ENCODE data around the gene BCR. TPM values are rescaled to one million over a fixed set of nuclear protein-coding genes. Genes with fewer than 3 reads are reported as not detected.

The BCR gene
- total RNA-seq, 3 donors from 2014 or later: 25.3 to 44.6 (median 35.1) TPM

GRCh38 chr22:23263651-23264555 lies 83.6 kb downstream of the BCR start:
- no peak for DNase-seq (ENCODE audit: low spot score in 2 of 2)

GRCh38 chr22:23264610-23265367 lies 84.5 kb downstream of the BCR start:
- Histone ChIP-seq H3K4me3 (no peak overlapping the region), H3K9me3 (no peaks in the 10 kb centered on the region), H3K27me3 (no peaks in the 10 kb centered on the region), H3K4me1 (no peaks in the 10 kb centered on the region), H3K36me3 (no peaks in the 10 kb centered on the region), H3K27ac (peak overlapping the region; percentile 79 to 80)
- intact Hi-C loops (cut with DNase I; ENCODE audit: low total_unique reads): no loop called here
- DNase-seq (ENCODE audit: low spot score in 2 of 2): peak in 1 of 2 donors; percentile 75
- TF ChIP-seq POLR2AphosphoS5 (IDR thresholded peaks at IDR 0.05) (no peak), POLR2A (IDR thresholded peaks at IDR 0.05) (no peak), CTCF (IDR thresholded peaks at IDR 0.05) (no peak)

More at GRCh38 chr22:23263651-23264555, 83.6 kb downstream of the BCR start:
- Histone ChIP-seq H3K27me3 (no peaks in the 10 kb centered on the region), H3K4me1 (no peaks in the 10 kb centered on the region), H3K27ac (peak overlapping the region; percentile 79 to 80), H3K36me3 (no peaks in the 10 kb centered on the region), H3K9me3 (no peaks in the 10 kb centered on the region), H3K4me3 (no peak overlapping the region)
- intact Hi-C loops (cut with DNase I; ENCODE audit: low total_unique reads): no loop called here
- TF ChIP-seq POLR2AphosphoS5 (IDR thresholded peaks at IDR 0.05): no peak
- TF ChIP-seq CTCF (IDR thresholded peaks at IDR 0.05): no peak
- no peak for TF ChIP-seq POLR2A (IDR thresholded peaks at IDR 0.05)

- Histone ChIP-seq H3K4me3 (no peak overlapping the region), H3K4me1 (no peaks in the 10 kb centered on the region), H3K9me3 (no peaks in the 10 kb centered on the region), H3K27me3 (no peaks in the 10 kb centered on the region), H3K27ac (peak overlapping the region; percentile 71 to 79), H3K36me3 (no peaks in the 10 kb centered on the region)
- intact Hi-C loops (cut with DNase I; ENCODE audit: low total_unique reads): no loop called here
- DNase-seq (ENCODE audit: low spot score in 2 of 2): no peak
- TF ChIP-seq CTCF (IDR thresholded peaks at IDR 0.05): no peak
- TF ChIP-seq POLR2AphosphoS5 (IDR thresholded peaks at IDR 0.05): no peak
- TF ChIP-seq POLR2A (IDR thresholded peaks at IDR 0.05): no peak
Measured at GRCh38 chr22:23265368-23265700, 85.0 kb downstream of the BCR start.

- TF ChIP-seq POLR2AphosphoS5 (IDR thresholded peaks at IDR 0.05) (no peak), CTCF (IDR thresholded peaks at IDR 0.05) (no peak), POLR2A (IDR thresholded peaks at IDR 0.05) (no peak)
- intact Hi-C loops (cut with DNase I; ENCODE audit: low total_unique reads): no loop called here
- Histone ChIP-seq H3K4me1 (no peaks in the 10 kb centered on the region), H3K36me3 (no peaks in the 10 kb centered on the region), H3K27me3 (no peaks in the 10 kb centered on the region), H3K27ac (no peak overlapping the region), H3K9me3 (no peaks in the 10 kb centered on the region), H3K4me3 (no peak overlapping the region)
- no peak for DNase-seq (ENCODE audit: low spot score in 2 of 2)
Measured at GRCh38 chr22:23266780-23267179, 86.5 kb downstream of the BCR start.
